Astrocyte of the spinal cord (primary cell): ENCODE measurements around the gene SNIP1.

Source experiments
- DNase-seq: peaks from one replicate; pipeline ENCODE4 v3.0.0; 2011; ENCODE audit warnings: low read depth, low spot score
- H3K4me3 ChIP-seq: 2 replicates; pipeline ENCODE4 v1.5.1; 2011; ENCODE audit warnings: low read depth, mild to moderate bottlenecking, low read length, moderate library complexity
- CTCF ChIP-seq: IDR thresholded peaks from 2 replicates; pipeline ENCODE4 v1.5.1; 2012; ENCODE audit warnings: low read depth, mild to moderate bottlenecking, low read length, inconsistent platforms
- in situ Hi-C: cut with HindIII; loops from 2 replicates; pipeline ENCODE4 v1.10.0; 2017; ENCODE audit warnings: low sequenced_read_pairs

SNIP1 gene

GRCh38 chr1:37559080-37559479 lies 5.0 kb upstream of the SNIP1 start:
- H3K4me3 ChIP-seq = no peak overlapping the region
- in situ Hi-C loops = no loop called here
- TF ChIP-seq CTCF = no peak
- DNase-seq = no peak

GRCh38 chr1:37558411-37558810 lies 4.3 kb upstream of the SNIP1 start:
- in situ Hi-C loops = no loop called here
- DNase-seq = no peak
- H3K4me3 ChIP-seq = no peak overlapping the region
- TF ChIP-seq CTCF = no peak

- TF ChIP-seq CTCF = no peak
- H3K4me3 ChIP-seq = peak overlapping the region; percentile 52
- in situ Hi-C loops = no loop called here
- DNase-seq = no peak
Observed at GRCh38 chr1:37557402-37557801, 3.3 kb upstream of the SNIP1 start.

GRCh38 chr1:37556712-37557196 lies 2.7 kb upstream of the SNIP1 start, which contains the start of gene DNALI1:
TSS of gene DNALI1 (plus strand) at chr1:37556940. CDS start at chr1:37556995, 55 bp downstream.
- TF ChIP-seq CTCF = no peak
- in situ Hi-C loops = no loop called here
- peak; percentile 93 for DNase-seq
- peak within 1 kb of the TSS; percentile 52 for H3K4me3 ChIP-seq

- DNase-seq = no peak
- in situ Hi-C loops = no loop called here
Observed at GRCh38 chr1:37553598-37553926, 531 bp downstream of the SNIP1 start.

GRCh38 chr1:37549341-37549740 lies 4.8 kb downstream of the SNIP1 start:
- DNase-seq = no peak
- no peak for TF ChIP-seq CTCF
- in situ Hi-C loops = no loop called here
- no peak overlapping the region for H3K4me3 ChIP-seq

More at GRCh38 chr1:37553598-37553926, 531 bp downstream of the SNIP1 start:
- H3K4me3 ChIP-seq = peak overlapping the region; percentile 98
- no peak for TF ChIP-seq CTCF

- in situ Hi-C loops = no loop called here
- H3K4me3 ChIP-seq = no peak overlapping the region
- TF ChIP-seq CTCF = no peak
- no peak for DNase-seq
Observed at GRCh38 chr1:37545019-37545418, 9.1 kb downstream of the SNIP1 start.
